Measurements from ENCODE around the gene RPF1. TPM values are rescaled to one million over a fixed set of nuclear protein-coding genes. Genes with fewer than 3 reads are reported as not detected.
"Not testable (repeated sequence)": the region's sequence is repeated elsewhere in the genome, so short reads cannot be mapped to it uniquely, and the experiment has no call there.

The RPF1 gene
- total RNA-seq, 2 donors from 2014 or later, result 38.4 TPM

DNA sequence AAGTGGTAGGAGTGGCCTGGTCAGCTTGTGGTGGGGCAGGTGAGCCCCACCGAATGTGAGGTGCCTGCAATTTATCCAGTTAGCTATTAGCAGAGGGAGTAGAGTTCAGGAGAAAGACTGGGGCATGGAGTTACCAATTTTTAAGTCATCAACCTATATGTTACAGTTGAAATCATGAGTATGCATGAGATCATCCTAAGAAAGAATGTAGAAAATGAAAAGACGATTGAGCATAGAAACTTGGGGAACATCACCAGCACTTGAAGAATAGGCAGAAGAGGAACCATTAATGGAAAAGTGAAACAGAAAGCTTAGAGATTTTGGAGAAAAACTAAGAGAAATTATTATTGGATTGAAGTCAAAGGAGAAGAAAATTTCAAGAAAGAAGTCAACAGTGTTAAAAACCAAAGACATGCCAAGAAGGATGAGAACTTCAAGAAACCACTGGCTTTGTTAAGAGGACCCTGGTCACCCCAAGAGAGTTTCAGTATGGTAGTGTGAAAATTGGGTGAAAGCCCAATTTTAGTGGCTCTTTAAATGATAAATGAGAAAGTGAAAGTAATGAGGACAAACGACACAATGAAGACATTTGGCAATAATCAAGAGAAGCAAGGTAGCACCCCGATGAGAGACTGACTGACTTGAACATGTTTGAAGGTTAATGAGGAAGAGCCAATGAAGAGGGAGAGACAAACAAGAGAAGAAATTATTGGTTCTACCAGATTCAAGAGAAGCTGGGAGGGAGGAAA, 44.1 kb upstream of the RPF1 start:
- no peak for TF ChIP-seq POLR2A (IDR thresholded peaks at IDR 0.05)
- TF ChIP-seq POLR2AphosphoS5 (IDR thresholded peaks at IDR 0.05), result no peak
- TF ChIP-seq, protein P1, sequence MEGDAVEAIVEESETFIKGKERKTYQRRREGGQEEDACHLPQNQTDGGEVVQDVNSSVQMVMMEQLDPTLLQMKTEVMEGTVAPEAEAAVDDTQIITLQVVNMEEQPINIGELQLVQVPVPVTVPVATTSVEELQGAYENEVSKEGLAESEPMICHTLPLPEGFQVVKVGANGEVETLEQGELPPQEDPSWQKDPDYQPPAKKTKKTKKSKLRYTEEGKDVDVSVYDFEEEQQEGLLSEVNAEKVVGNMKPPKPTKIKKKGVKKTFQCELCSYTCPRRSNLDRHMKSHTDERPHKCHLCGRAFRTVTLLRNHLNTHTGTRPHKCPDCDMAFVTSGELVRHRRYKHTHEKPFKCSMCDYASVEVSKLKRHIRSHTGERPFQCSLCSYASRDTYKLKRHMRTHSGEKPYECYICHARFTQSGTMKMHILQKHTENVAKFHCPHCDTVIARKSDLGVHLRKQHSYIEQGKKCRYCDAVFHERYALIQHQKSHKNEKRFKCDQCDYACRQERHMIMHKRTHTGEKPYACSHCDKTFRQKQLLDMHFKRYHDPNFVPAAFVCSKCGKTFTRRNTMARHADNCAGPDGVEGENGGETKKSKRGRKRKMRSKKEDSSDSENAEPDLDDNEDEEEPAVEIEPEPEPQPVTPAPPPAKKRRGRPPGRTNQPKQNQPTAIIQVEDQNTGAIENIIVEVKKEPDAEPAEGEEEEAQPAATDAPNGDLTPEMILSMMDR (IDR thresholded peaks at IDR 0.05), result no peak
- intact Hi-C loops (cut with DNase I), result loop anchor here (5.0 to 10.0 kb wide), 3 partner anchors 140 to 503 kb away; partner anchors contain the start of gene PRKACB
- no peaks in the 10 kb centered on the region for H3K36me3 ChIP-seq
- WGBS, result 45% methylated on average over 4 of the region's 4 CpGs
- no peaks in the 10 kb centered on the region for H3K4me1 ChIP-seq (replicated peaks)
- H3K4me3 ChIP-seq, result no peak overlapping the region
- H3K9me3 ChIP-seq, result no peaks in the 10 kb centered on the region
- DNase-seq (ENCODE audit: low spot score), result no peak
- no peaks in the 10 kb centered on the region for H3K27me3 ChIP-seq (replicated peaks; ENCODE audit: insufficient read depth)
- H3K27ac ChIP-seq, result no peak overlapping the region

DNA sequence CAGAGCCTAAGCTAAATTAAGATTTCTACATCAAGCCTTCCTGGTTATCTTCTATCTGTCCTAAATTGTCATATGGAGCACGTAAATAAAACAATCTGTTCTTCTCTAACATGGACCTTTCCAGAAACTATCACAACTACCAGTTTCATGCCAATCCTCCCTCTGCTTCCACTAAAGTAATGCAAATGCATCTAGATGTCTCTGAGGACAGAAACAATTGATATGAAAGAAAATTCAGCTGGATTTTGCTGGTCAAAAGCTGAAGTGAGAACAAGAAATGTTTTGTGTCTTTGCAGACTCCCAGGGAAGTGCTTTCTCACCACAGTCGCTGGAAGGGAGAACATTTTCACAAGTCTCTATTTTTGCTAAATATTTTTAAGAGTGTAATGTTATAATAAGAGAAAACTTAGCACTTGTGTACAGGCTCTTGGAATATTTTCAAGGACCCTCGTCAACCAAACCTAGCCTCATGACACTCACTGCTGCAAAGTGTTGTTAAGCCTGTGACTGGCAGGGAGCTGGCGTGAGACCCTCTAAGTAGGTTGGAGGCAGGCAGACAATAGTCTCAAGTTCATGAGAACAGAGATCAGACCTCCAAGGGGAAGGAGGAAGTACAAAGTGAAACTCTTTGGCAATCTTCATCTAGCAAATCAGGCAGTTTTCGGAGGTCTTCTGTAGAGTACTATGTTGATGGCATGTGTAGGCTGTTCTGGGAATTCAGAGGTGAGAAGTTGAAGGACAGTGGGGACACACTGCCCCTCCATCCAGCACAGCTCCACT, 42.0 kb upstream of the RPF1 start:
- intact Hi-C loops (cut with DNase I), result loop anchor here (5.0 to 10.0 kb wide), 2 partner anchors 142 to 295 kb away; partner anchors contain the start of gene PRKACB
- no peak overlapping the region for H3K27ac ChIP-seq
- WGBS, result 55% methylated on average over 5 of the region's 5 CpGs
- H3K9me3 ChIP-seq, result no peaks in the 10 kb centered on the region
- H3K27me3 ChIP-seq (replicated peaks; ENCODE audit: insufficient read depth), result no peaks in the 10 kb centered on the region
- H3K4me1 ChIP-seq (replicated peaks), result no peaks in the 10 kb centered on the region
- no peak overlapping the region for H3K4me3 ChIP-seq
- no peak for DNase-seq (ENCODE audit: low spot score)
- TF ChIP-seq POLR2AphosphoS5 (IDR thresholded peaks at IDR 0.05), result no peak
- TF ChIP-seq, protein P1 (IDR thresholded peaks at IDR 0.05), result no peak
- TF ChIP-seq POLR2A (IDR thresholded peaks at IDR 0.05), result no peak
- no peaks in the 10 kb centered on the region for H3K36me3 ChIP-seq

DNA sequence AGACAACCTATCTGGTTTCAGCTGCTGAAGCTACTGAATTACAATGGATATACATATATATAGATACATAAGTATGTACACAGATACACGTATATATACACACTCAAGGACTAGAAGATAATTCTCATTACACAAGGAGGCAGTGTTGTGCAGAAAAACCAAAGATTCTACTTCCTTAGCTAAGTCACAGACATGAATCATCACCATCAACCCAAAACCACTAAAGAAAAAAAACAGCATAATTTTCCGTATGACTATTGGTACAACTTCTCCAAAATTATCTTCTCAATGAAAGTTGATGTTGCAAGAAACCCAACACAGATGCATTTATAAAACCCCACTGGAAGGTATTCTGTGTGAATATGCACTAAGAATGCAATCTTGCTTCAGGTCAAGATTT, 36.8 kb upstream of the RPF1 start:
- H3K4me1 ChIP-seq (replicated peaks), result no peaks in the 10 kb centered on the region
- H3K4me3 ChIP-seq, result no peak overlapping the region
- DNase-seq (ENCODE audit: low spot score), result peak; percentile 15
- no peaks in the 10 kb centered on the region for H3K9me3 ChIP-seq
- no peaks in the 10 kb centered on the region for H3K36me3 ChIP-seq
- H3K27me3 ChIP-seq (replicated peaks; ENCODE audit: insufficient read depth), result no peaks in the 10 kb centered on the region
- intact Hi-C loops (cut with DNase I), result loop anchor here (5.0 kb wide), 1 partner anchor 315 kb away; no protein-coding TSS in a partner anchor
- TF ChIP-seq, protein P1 (IDR thresholded peaks at IDR 0.05), result peak in 3 of 4 experiments; percentile 41 to 81 (median 75)
- no peak for TF ChIP-seq POLR2A (IDR thresholded peaks at IDR 0.05)
- H3K27ac ChIP-seq, result no peak overlapping the region
- WGBS, result 29% methylated on average over 2 of the region's 2 CpGs

DNA sequence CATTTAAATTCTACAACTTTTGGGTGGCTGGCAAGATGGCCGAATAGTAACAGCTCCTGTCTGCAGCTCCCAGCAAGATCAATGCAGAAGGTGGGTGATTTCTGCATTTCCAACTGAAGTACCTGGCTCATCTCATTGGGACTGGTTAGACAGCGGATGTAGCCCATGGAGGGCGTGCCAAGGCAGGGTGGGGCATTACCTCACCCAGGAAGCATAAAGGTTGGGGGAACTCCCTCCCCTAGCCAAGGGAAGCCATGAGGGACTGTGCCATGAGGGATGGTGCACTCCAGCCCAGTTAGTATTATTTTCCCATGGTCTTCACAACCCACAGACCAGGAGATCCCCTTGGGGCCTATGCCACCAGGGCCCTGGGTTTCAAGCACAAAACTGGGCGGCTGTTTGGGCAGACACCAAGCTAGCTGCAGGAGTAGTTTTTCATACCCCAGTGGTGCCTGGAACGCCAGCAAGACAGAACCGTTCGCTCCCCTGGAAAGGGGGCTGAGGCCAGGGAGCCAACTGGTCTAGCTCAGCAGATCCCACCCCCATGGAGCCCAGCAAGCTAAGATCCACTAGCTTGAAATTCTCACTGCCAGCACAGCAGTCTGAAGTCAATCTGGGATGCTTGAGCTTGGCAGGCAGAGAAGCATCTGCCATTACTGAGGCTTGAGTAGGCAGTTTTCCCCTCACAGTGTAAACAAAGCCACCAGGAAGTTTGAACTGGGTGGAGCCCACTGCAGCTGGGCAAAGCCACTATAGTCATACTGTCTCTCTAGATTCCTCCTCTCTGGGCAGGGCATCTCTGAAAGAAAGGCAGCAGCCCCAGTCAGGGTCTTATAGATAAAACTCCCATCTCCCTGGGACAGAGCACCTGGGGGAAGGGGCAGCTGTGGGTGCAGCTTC, 36.1 kb upstream of the RPF1 start:
- H3K4me1 ChIP-seq (replicated peaks); DNase-seq (ENCODE audit: low spot score); H3K4me3 ChIP-seq; H3K27me3 ChIP-seq (replicated peaks; ENCODE audit: insufficient read depth); H3K36me3 ChIP-seq; H3K27ac ChIP-seq; H3K9me3 ChIP-seq: not testable (repeated sequence)
- whole genome bisulfite sequencing, result 93% methylated on average over 7 of the region's 7 CpGs
- intact Hi-C loops (cut with DNase I), result loop anchor here (5.0 kb wide), 1 partner anchor 314 kb away; no protein-coding TSS in a partner anchor

DNA sequence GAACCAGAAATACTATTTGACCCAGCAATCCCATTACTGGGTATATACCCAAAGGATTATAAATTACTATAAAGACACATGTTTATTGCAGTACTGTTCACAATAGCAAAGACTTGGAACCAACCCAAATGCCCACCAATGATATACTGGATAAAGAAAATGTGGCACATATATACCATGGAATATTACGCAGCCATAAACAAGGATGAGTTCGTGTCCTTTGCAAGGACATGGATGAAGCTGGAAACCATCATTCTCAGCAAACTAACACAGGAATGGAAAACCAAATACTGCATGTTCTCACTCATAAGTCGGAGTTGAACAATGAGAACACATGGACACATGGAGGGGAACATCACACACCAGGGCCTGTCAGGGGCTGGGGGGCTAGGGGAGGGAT, 30.4 kb upstream of the RPF1 start:
- H3K36me3 ChIP-seq; H3K27ac ChIP-seq; H3K4me1 ChIP-seq (replicated peaks); DNase-seq (ENCODE audit: low spot score); H3K4me3 ChIP-seq; intact Hi-C loops (cut with DNase I); H3K9me3 ChIP-seq; H3K27me3 ChIP-seq (replicated peaks; ENCODE audit: insufficient read depth): not testable (repeated sequence)
- 92% methylated on average over 3 of the region's 3 CpGs for WGBS
